Cardiac fibroblast (primary cell): ENCODE data around the gene PDCD4.

Source experiments
- DNase-seq, 2 donors: peaks; one replicate each; pipeline versions ENCODE4 v3.0.0 to v3.0.0-alpha.2; 2010; ENCODE audit warnings: low read depth in 2 of 2
- H3K4me3 ChIP-seq, 2 donors: replicated peaks in 1 of 2; 1 replicate in 1 of 2; 2 replicates in 1 of 2; pipeline ENCODE4 v1.5.1; 2011; ENCODE audit warnings: low read depth in 2 of 2, low read length in 2 of 2, mild to moderate bottlenecking in 2 of 2, moderate library complexity in 1 of 2
- TF ChIP-seq, protein P1 (sequence below): IDR thresholded peaks from one replicate; pipeline ENCODE4 v1.5.1; 2011; ENCODE audit warnings: low read depth, mild to moderate bottlenecking, low read length, inconsistent platforms

PDCD4 gene

DNA sequence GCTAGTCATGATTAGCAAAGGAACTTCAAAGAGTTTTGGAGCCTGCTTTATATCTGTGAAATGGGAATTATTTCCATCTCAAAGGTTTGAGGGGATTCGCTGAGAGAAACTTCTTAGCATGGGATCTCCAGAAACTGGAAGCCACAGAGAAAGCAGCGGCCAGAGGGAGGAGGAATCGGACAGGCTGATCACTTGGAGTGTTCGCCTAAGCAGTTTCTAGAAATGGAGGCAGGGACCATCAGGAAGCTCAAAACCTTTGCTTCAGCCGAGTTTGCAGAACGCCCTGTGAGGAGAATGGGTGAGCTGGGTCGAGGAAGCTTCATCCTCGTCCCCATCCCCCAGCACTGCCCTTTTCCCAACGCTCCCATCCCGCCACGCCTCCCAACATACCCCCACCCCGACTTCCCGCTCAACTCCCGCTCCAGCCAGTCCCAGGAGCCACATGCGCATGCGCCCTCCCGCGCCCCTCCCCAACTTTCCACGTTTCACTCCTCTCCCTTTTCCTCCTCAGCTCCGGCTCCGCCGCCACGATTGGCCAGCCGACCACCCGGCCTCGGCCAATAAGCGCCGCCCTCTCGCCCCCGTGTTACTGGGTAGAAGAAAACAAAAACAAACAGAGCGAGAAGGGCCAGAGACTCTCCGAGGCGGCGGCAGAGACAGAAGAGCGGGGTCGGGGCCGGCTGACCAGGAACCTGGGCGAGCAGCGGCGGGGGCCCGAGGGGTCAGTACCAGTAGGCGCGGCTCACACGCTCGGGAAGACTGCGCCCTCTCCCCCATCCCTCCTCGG lies at the start of gene PDCD4:
TSS of gene PDCD4 (plus strand) at position 631 of the 787 bp plus-strand sequence. CDS start 4,100 bp downstream, outside the sequence.
- peak; percentile 98 to 99 for DNase-seq
- H3K4me3 ChIP-seq = peak within 1 kb of the TSS; percentile 82 to 94
- TF ChIP-seq, protein P1, sequence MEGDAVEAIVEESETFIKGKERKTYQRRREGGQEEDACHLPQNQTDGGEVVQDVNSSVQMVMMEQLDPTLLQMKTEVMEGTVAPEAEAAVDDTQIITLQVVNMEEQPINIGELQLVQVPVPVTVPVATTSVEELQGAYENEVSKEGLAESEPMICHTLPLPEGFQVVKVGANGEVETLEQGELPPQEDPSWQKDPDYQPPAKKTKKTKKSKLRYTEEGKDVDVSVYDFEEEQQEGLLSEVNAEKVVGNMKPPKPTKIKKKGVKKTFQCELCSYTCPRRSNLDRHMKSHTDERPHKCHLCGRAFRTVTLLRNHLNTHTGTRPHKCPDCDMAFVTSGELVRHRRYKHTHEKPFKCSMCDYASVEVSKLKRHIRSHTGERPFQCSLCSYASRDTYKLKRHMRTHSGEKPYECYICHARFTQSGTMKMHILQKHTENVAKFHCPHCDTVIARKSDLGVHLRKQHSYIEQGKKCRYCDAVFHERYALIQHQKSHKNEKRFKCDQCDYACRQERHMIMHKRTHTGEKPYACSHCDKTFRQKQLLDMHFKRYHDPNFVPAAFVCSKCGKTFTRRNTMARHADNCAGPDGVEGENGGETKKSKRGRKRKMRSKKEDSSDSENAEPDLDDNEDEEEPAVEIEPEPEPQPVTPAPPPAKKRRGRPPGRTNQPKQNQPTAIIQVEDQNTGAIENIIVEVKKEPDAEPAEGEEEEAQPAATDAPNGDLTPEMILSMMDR = no peak

DNA sequence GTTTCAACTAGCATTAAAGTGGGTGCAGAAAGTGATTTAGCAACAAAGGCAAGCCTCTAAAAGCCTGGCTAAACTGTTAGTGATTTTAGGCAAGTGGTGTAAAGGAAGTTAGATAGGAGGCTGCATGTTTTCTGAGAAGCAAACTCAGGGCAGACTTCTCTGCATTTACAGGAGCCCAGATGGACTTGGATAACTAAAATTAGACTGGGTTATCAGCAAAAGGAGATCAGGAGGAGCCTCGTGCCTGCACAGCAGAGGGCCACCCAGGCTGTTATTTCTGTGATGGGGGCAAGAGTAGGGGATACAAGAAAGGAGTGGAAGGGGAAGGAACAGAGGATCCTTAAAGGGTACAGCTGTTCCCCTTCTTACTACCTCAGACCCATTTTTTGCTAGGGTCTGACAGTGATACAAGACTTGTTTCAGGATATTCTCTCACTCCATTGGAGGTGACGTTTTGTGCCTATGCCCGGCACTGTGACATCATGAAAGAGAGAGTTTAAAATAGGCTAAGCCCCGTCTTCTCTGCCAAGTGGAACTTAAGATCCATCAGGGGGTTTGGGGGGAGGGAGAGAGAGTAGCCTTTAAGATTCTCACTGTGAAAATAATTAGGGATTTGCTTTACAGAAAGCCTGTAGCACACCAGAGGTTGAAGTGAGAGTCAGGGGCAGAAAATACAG lies 49.6 kb upstream of the PDCD4 start:
- DNase-seq = no peak
- no peak overlapping the region for H3K4me3 ChIP-seq
- TF ChIP-seq, protein P1 = no peak

DNA sequence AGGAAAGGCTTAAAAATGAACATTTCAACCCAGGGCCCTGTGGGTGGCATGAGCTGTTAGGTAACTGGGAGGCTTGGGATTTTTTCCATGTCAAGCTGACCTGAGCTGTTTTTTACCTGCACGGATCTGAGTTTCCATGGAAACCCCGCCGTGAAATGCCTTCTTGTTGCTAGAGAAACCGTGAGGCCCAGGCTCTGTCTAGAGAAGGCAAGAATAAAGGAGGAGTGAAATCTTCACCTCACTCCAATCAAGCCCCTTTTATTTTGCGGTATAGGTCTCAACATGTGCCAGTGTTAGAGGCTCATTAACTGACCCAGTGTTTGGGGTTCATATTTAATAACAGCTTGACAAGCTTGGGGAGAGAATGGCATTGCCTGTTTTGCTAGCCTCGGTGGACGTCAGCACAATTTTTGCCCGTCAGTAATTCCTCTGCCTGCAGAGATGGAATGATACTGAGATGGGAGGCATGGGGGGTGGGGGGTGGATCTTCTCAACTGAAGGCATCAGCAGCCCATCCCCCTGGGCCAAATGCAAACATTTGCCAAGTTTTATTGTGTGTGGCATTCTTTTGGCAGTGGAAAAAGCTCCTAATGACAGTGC lies 48.9 kb upstream of the PDCD4 start:
- H3K4me3 ChIP-seq = no peak overlapping the region
- no peak for DNase-seq
- TF ChIP-seq, protein P1 = no peak

DNA sequence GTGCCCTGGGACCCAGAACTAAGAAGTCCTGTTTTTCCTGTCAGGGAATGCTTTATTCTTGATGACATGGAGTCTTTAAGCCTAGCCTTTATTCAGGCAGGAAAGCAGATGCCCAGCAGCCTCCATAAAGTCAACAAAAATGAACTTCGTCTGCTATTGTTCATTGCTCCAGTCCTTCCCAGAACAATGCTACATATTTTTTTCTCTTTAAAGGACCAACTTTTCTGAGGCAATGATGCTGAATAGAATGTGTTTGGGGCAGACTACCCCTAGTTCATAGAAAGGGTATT lies 47.6 kb upstream of the PDCD4 start:
- no peak overlapping the region for H3K4me3 ChIP-seq
- no peak for DNase-seq
- TF ChIP-seq, protein P1 = no peak

DNA sequence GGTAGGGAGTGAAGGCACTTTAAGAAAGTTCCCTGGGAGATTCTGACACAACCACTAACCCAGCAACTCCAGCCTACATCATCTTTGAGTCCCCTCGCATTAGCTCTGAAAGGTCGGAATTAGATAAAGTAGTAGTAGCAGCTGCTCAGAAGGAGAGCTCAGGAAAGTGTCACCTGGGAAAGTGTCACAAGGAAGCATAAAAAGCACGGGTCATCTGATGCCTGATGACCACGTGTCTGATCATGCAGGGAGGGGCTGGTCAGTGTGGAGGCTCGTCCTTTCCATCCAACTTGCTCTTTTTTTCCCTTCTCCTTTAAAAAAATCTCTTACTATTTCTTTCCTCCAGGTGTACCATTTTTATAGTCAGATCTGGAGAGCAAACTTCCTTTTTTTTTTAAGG lies 47.1 kb upstream of the PDCD4 start:
- H3K4me3 ChIP-seq = no peak overlapping the region
- TF ChIP-seq, protein P1 = no peak
- DNase-seq = no peak

DNA sequence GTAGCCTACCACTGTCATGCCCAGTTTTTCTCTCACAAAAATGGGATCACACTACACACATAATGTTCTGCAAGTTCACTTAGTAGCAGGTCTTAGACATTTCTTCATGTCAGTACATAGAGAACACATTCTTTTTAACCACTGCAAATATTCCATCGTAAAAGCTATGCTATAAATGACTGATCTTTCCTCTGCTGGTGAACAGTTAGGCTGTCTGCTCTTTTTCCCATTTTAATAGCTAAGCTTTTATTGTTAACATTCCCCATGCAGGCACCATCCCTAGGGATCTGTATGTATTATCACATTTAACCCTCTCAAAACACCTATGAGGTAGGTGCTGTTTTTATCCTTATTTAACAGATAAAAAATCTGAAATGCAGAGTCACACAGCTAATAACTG lies 46.2 kb upstream of the PDCD4 start:
- no peak overlapping the region for H3K4me3 ChIP-seq
- no peak for DNase-seq
- TF ChIP-seq, protein P1 = no peak
